HG03066 (cell line): ENCODE results near the gene MT1G.
"Not testable (repeated sequence)": the region's sequence is repeated elsewhere in the genome, so short reads cannot be mapped to it uniquely, and the experiment has no call there.

ENCODE experiments used
- ATAC-seq: cut with Tn5 transposase; IDR thresholded peaks from one replicate; pipeline ENCODE4 v1.9.1; 2021; ENCODE audit warnings: low read depth; ENCODE audit not compliant: unreplicated experiment

Gene MT1G

GRCh38 chr16:56621665-56622445 is 46.0 kb downstream of the MT1G start:
- ATAC-seq, result not testable (repeated sequence)

DNA sequence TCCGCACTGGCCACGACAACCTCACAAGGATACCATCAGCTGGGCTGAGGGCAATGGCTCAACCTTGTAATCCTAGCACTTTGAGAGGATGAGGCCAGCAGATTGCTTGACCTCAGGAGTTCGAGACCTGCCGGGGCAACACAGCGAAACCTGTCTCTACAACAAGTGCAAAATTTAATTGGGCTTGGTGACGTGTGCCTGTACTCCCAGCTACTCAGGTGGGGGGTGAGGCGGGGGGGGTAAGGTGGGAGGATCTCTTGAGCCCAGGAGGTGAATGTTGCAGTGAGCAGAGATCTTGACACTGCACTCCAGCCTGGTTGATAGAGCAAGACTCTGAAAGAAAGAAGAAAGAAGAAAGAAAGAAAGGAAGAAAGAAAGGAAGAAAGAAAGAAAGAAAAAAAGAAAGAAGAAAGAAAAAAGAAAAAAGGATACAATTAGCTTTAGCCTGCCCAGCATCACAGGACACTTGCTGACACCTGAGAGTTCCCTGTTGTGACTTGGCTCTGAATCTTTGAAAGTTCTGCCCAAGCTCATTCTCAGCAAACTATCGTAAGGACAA is 47.4 kb downstream of the MT1G start:
- ATAC-seq, result no peak

- ATAC-seq, result no peak
Measured at GRCh38 chr16:56618138-56618537, 49.7 kb downstream of the MT1G start.

GRCh38 chr16:56617212-56618085 is 50.4 kb downstream of the MT1G start:
- no peak for ATAC-seq
